A549 (cell line): ENCODE results near the gene KRTAP10-2. TPM values are rescaled to one million over a fixed set of nuclear protein-coding genes. Genes with fewer than 3 reads are reported as not detected.

Source experiments
- ATAC-seq, 2 experiments: fragments of 200-7000 bp in 1 of 2; fragments of >200 bp in 1 of 2; cut with Nextera tagmentation in 1 of 2; cut with Tn5 transposase in 1 of 2; 3 replicates each; pipeline versions ENCODE4 v1.8.0 to v1.9.1; 2018 to 2020; ENCODE audit warnings: mild to moderate bottlenecking in 1 of 2, moderate library complexity in 1 of 2
- CTCF ChIA-PET: fragments of 300-600 bp; sonication (Branson Sonifier 250); formaldehyde crosslinking; extraction: SDS; loops from one replicate; lab custom pipeline; 2021; ENCODE audit warnings: antibody characterized with exemption, inconsistent platforms; lab: Yijun Ruan, JAX
- POLR2A ChIA-PET: fragments of 350-600 bp; formaldehyde crosslinking; extraction: SDS; loops from one replicate; lab custom pipeline; 2021; ENCODE audit warnings: antibody characterized with exemption, inconsistent platforms; lab: Yijun Ruan, JAX
- DNase-seq, 2 experiments: peaks; one replicate each; pipeline versions ENCODE4 v3.0.0 to v3.0.0-alpha.2; 2011 to 2016; ENCODE audit warnings: low read depth in 1 of 2, low spot score in 1 of 2
- FAIRE-seq: peaks from 2 replicates; lab custom pipeline; 2011; peaks lifted over from hg19 to GRCh38; lab: Jason Lieb, UNC
- H3K27ac ChIP-seq, 2 experiments: fragments of >200 bp; sonication (Bioruptor Twin); formaldehyde crosslinking; 3 replicates each; pipeline ENCODE4 v1.5.1; 2016 to 2017
- H3K4me1 ChIP-seq: fragments of >200 bp; sonication (Bioruptor Twin); formaldehyde crosslinking; 3 replicates; pipeline ENCODE4 v1.6.1; 2016
- H3K4me2 ChIP-seq: fragments of >200 bp; sonication (Bioruptor Twin); formaldehyde crosslinking; 3 replicates; pipeline ENCODE4 v1.6.1; 2016
- H3K4me3 ChIP-seq: fragments of >200 bp; sonication (Bioruptor Twin); formaldehyde crosslinking; 3 replicates; pipeline ENCODE4 v1.5.1; 2016
- H3K9me3 ChIP-seq: fragments of >200 bp; sonication (Bioruptor Twin); formaldehyde crosslinking; 3 replicates; pipeline ENCODE4 v1.6.1; 2016
- CHD2 ChIP-seq: fragments of 150-350 bp; IDR thresholded peaks from 2 replicates; pipeline ENCODE4 v1.6.1; 2014; ENCODE audit warnings: low read length; ENCODE audit not compliant: partially characterized antibody
- EHF ChIP-seq: fragments of 250-450 bp; sonication (Bioruptor Pico); IDR thresholded peaks from 2 replicates; pipeline ENCODE4 v1.5.0; 2020; ENCODE audit warnings: mild to moderate bottlenecking
- EHMT2 ChIP-seq: fragments of 200-600 bp; sonication (generic); IDR thresholded peaks from 2 replicates; pipeline ENCODE4 v1.6.1; 2016; ENCODE audit warnings: antibody characterized with exemption, low read depth, mild to moderate bottlenecking, moderate library complexity
- EP300 ChIP-seq, 2 experiments: fragments of >200 bp; sonication (Bioruptor Twin); formaldehyde crosslinking; IDR thresholded peaks; 2 replicates in 1 of 2; 3 replicates in 1 of 2; pipeline ENCODE4 v1.6.1; 2016 to 2017
- FOSB ChIP-seq: fragments of 250-450 bp; sonication (Bioruptor Pico); IDR thresholded peaks from 2 replicates; pipeline ENCODE4 v1.5.0; 2020; ENCODE audit warnings: mild to moderate bottlenecking, moderate library complexity
- FOXS1 ChIP-seq: fragments of 250-450 bp; sonication (Bioruptor Pico); IDR thresholded peaks from 2 replicates; pipeline ENCODE4 v1.5.0; 2020; ENCODE audit warnings: mild to moderate bottlenecking, moderate library complexity
- HEYL ChIP-seq: fragments of 250-450 bp; sonication (Bioruptor Pico); IDR thresholded peaks from 2 replicates; pipeline ENCODE4 v1.8.0; 2021; ENCODE audit warnings: mild to moderate bottlenecking, moderate library complexity
- HOXB5 ChIP-seq: fragments of 250-450 bp; sonication (Bioruptor Pico); IDR thresholded peaks from 2 replicates; pipeline ENCODE4 v1.5.0; 2020; ENCODE audit warnings: mild to moderate bottlenecking, moderate library complexity
- JUN ChIP-seq, 2 experiments: fragments of >200 bp; sonication (Bioruptor Twin); formaldehyde crosslinking; IDR thresholded peaks; 2 replicates in 1 of 2; 3 replicates in 1 of 2; pipeline ENCODE4 v1.6.1; 2016 to 2017
- KDM5A ChIP-seq: fragments of 200-600 bp; sonication (generic); IDR thresholded peaks from 2 replicates; pipeline ENCODE4 v1.6.1; 2016; ENCODE audit warnings: antibody characterized with exemption, mild to moderate bottlenecking
- MAZ ChIP-seq: fragments of 150-350 bp; IDR thresholded peaks from 2 replicates; pipeline ENCODE4 v1.6.1; 2014; ENCODE audit warnings: antibody characterized with exemption, low read depth, low read length, borderline replicate concordance
- PHF8 ChIP-seq: fragments of 200-600 bp; sonication (generic); IDR thresholded peaks from 2 replicates; pipeline ENCODE4 v1.6.1; 2016; ENCODE audit warnings: low read depth, mild to moderate bottlenecking, antibody characterized with exemption, moderate library complexity, borderline replicate concordance
- POLR2A ChIP-seq: IDR thresholded peaks from 2 replicates; pipeline ENCODE4 v1.6.1; 2012; ENCODE audit warnings: mild to moderate bottlenecking, low read length
- RAD21 ChIP-seq, 2 experiments: fragments of >200 bp in 1 of 2; sonication (Bioruptor Twin) in 1 of 2; formaldehyde crosslinking in 1 of 2; IDR thresholded peaks in 1 of 2; conservative IDR thresholded peaks in 1 of 2; 2 replicates in 1 of 2; 3 replicates in 1 of 2; pipeline ENCODE4 v1.6.1; 2012 to 2018; ENCODE audit warnings: inconsistent platforms in 1 of 2
- RARB ChIP-seq: fragments of 250-450 bp; sonication (Bioruptor Pico); IDR thresholded peaks from 2 replicates; pipeline ENCODE4 v1.8.0; 2021; ENCODE audit warnings: mild to moderate bottlenecking, moderate library complexity
- RFX5 ChIP-seq: fragments of 450-650 bp; IDR thresholded peaks from 2 replicates; pipeline ENCODE4 v1.7.1; 2014; ENCODE audit warnings: antibody characterized with exemption, mild to moderate bottlenecking, moderate library complexity
- SMC3 ChIP-seq: fragments of >200 bp; sonication (Bioruptor Twin); formaldehyde crosslinking; IDR thresholded peaks from 3 replicates; pipeline ENCODE4 v1.6.1; 2018; ENCODE audit warnings: inconsistent platforms
- TFCP2L1 ChIP-seq: fragments of 250-450 bp; sonication (Bioruptor Pico); IDR thresholded peaks from 2 replicates; pipeline ENCODE4 v1.5.0; 2021; ENCODE audit warnings: mild to moderate bottlenecking
- ZC3H11A ChIP-seq: fragments of 450-650 bp; IDR thresholded peaks from 2 replicates; pipeline ENCODE4 v1.6.1; 2014; ENCODE audit warnings: antibody characterized with exemption, mild to moderate bottlenecking
- ZFP36 ChIP-seq: fragments of 450-650 bp; IDR thresholded peaks from 2 replicates; pipeline ENCODE4 v1.6.1; 2014; ENCODE audit warnings: borderline replicate concordance; ENCODE audit not compliant: partially characterized antibody
- ZNF302 ChIP-seq: fragments of 250-450 bp; sonication (Bioruptor Pico); IDR thresholded peaks from 2 replicates; pipeline ENCODE4 v1.9.0; 2021; ENCODE audit warnings: inconsistent platforms, mild to moderate bottlenecking, moderate library complexity
- ZSCAN20 ChIP-seq: fragments of 250-450 bp; sonication (Bioruptor Pico); IDR thresholded peaks from 2 replicates; pipeline ENCODE4 v1.8.0; 2022; ENCODE audit warnings: mild to moderate bottlenecking, moderate library complexity
- WGBS: methylation state at CpG from one replicate; pipeline ENCODE4 v1.1.6; 2017; ENCODE audit errors: missing lambda C conversion rate; 5-methylcytosine and 5-hydroxymethylcytosine counted together
- polyA plus RNA-seq, 4 experiments: library from polyadenylated mRNA; depleted of rRNA in 3 of 4; stranded (reverse); fragments of >200 nt; fragmentation: RNase III in 1 of 4; extraction: RNeasy Plus Mini Kit Qiagen cat#74134 plus additional on column Dnase treatment in 1 of 4; gene quantifications; 2 replicates in 3 of 4; 3 replicates in 1 of 4; pipeline ENCODE4 v1.2.3, GENCODE V29; 2011 to 2017
- TF ChIP-seq, protein P1 (sequence below): fragments of 150-350 bp; IDR thresholded peaks from 2 replicates; pipeline ENCODE4 v1.6.1; 2014; ENCODE audit warnings: low read depth, mild to moderate bottlenecking, low read length
- TF ChIP-seq, protein P2 (sequence below): fragments of >200 bp; sonication (Bioruptor Twin); formaldehyde crosslinking; IDR thresholded peaks from 2 replicates; pipeline ENCODE4 v1.6.1; 2016
- TF ChIP-seq, protein P3 (sequence below): fragments of >200 bp; sonication (Bioruptor Twin); formaldehyde crosslinking; IDR thresholded peaks from 3 replicates; pipeline ENCODE4 v1.6.1; 2016
- TF ChIP-seq, protein P4 (sequence below): IDR thresholded peaks from 2 replicates; pipeline ENCODE4 v1.6.1; 2012
- TF ChIP-seq, protein P5 (sequence below): IDR thresholded peaks from 2 replicates; pipeline ENCODE4 v1.6.1; 2012
- TF ChIP-seq, protein P6 (sequence below): IDR thresholded peaks from 2 replicates; pipeline ENCODE4 v1.6.1; 2012; ENCODE audit warnings: low read depth, borderline replicate concordance

Gene KRTAP10-2
- polyA plus RNA-seq, 2 of the 4 experiments (the other 2 are of a cell fraction) = not detected

DNA sequence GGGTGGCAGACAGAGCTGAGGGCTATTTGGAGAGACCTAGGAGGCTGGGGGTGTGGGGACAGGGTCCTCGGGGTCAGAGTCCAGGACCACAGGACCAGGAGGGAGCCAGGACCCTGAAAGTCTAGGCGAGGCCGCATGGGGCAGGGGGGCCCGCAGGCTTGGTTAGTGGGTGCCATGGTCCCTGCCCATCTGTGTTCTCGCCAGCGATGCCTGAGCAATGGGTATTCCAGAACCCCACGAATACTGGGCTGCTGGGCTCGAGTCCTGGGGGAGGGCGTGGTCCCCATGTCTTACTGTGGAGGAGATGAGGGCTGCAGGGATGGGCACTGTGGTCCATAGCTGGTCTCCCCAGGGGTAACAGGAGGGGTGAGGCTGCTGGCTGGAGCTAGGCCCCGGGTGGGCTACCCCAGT is 39.0 kb upstream of the KRTAP10-2 start:
- no peak overlapping the region for H3K4me2 ChIP-seq
- ChIA-PET POLR2A (no interaction called here), CTCF (no interaction called here)
- no peaks in the 10 kb centered on the region for H3K9me3 ChIP-seq
- no peak overlapping the region for H3K27ac ChIP-seq
- H3K4me3 ChIP-seq = no peak overlapping the region
- 63% methylated on average over 5 of the region's 10 CpGs for WGBS
- DNase-seq (no peak), ATAC-seq (no peak), FAIRE-seq (no peak)
- TF ChIP-seq EHMT2 = no peak
- TF ChIP-seq JUN (IDR thresholded peaks at IDR 0.05) = no peak
- no peak for TF ChIP-seq ZNF302
- no peak for TF ChIP-seq ZFP36
- no peak for TF ChIP-seq CHD2
- TF ChIP-seq, protein P1, sequence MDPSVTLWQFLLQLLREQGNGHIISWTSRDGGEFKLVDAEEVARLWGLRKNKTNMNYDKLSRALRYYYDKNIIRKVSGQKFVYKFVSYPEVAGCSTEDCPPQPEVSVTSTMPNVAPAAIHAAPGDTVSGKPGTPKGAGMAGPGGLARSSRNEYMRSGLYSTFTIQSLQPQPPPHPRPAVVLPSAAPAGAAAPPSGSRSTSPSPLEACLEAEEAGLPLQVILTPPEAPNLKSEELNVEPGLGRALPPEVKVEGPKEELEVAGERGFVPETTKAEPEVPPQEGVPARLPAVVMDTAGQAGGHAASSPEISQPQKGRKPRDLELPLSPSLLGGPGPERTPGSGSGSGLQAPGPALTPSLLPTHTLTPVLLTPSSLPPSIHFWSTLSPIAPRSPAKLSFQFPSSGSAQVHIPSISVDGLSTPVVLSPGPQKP = no peak
- no peak for TF ChIP-seq RFX5
- TF ChIP-seq HEYL (CRISPR knock-in tag) = no peak
- no peak for TF ChIP-seq EP300 (IDR thresholded peaks at IDR 0.05)
- no peaks in the 10 kb centered on the region for H3K4me1 ChIP-seq

DNA sequence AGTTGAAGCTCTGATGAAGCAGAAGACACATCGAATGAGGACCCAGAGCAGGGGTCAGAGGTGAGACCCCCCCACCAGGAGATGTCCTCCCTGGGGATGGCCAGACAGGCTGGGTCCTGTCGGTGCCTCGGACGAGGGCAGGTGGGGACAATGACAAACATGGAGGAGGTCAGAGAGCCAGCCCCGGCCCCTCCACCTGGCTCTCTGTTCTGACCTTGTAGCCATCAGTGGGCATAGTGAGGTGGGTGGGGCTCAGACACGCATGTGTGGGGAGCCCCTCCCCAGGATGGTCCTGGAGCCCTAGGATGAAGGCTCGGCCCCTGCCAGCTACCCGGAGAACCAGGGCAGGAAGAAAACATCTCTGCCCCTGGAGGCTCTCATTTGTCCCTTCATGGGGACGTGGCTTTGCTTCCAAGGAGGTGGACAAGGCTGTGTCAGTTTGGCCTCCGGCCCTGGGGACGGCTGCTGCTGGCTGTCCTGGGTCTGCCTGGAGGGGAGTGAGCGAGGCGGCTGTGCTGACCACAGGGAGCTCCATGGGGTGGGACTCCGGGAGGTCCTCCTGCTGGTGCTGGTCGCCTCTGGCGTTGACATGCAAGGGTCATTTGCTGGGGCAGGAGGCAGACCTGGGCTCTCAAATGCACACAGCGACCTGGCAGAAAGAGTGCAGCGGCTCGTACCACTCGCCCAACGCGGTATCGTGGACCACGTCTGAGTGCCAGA is 38.4 kb upstream of the KRTAP10-2 start:
- ATAC-seq = no peak
- Histone ChIP-seq H3K27ac (no peak overlapping the region), H3K4me3 (no peak overlapping the region), H3K9me3 (no peaks in the 10 kb centered on the region), H3K4me1 (no peaks in the 10 kb centered on the region)
- POLR2A ChIA-PET = no interaction called here
- 61% methylated on average over 15 of the region's 24 CpGs for WGBS
- FAIRE-seq = no peak
- CTCF ChIA-PET = no interaction called here
- TF ChIP-seq EP300 (IDR thresholded peaks at IDR 0.05) = no peak
- TF ChIP-seq HOXB5 = no peak
- TF ChIP-seq, protein P2, sequence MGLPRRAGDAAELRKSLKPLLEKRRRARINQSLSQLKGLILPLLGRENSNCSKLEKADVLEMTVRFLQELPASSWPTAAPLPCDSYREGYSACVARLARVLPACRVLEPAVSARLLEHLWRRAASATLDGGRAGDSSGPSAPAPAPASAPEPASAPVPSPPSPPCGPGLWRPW = no peak
- TF ChIP-seq, all 56 proteins: peak for 0
- no peak overlapping the region for H3K4me2 ChIP-seq
- DNase-seq = no peak

DNA sequence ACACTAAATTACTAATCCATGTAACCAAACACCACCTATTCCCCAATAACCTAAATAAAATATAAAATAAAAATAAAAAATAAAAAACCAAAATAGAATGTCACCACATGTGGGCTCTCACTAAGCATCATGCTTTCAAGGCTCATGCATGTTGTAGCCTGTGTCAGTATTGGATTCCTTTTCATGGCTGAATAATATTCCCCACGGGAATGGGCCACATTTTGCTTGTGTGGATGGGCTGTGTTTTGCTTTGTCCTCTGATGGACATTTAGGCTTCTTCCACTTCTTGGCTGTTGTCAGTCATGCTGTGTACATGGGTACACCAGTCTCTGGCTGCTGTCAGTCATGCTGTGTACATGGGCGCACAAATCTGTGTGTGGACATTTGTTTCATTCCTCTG is 37.8 kb upstream of the KRTAP10-2 start:
- Histone ChIP-seq H3K27ac (no peak overlapping the region), H3K4me3 (no peak overlapping the region), H3K9me3 (no peaks in the 10 kb centered on the region), H3K4me2 (no peak overlapping the region), H3K4me1 (no peaks in the 10 kb centered on the region)
- 50% methylated on average over 2 of the region's 2 CpGs for WGBS
- no peak for DNase-seq
- no peak for FAIRE-seq
- CTCF ChIA-PET = no interaction called here
- TF ChIP-seq SMC3 (no peak), KDM5A (no peak), RAD21 (conservative IDR thresholded peaks at IDR 0.05 in 1 of 2, IDR thresholded peaks at IDR 0.05 in 1 of 2) (no peak), HOXB5 (no peak)
- TF ChIP-seq, protein P3, sequence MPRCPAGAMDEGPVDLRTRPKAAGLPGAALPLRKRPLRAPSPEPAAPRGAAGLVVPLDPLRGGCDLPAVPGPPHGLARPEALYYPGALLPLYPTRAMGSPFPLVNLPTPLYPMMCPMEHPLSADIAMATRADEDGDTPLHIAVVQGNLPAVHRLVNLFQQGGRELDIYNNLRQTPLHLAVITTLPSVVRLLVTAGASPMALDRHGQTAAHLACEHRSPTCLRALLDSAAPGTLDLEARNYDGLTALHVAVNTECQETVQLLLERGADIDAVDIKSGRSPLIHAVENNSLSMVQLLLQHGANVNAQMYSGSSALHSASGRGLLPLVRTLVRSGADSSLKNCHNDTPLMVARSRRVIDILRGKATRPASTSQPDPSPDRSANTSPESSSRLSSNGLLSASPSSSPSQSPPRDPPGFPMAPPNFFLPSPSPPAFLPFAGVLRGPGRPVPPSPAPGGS = no peak
- TF ChIP-seq, protein P4, sequence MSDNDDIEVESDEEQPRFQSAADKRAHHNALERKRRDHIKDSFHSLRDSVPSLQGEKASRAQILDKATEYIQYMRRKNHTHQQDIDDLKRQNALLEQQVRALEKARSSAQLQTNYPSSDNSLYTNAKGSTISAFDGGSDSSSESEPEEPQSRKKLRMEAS = no peak
- no peak for ATAC-seq
- POLR2A ChIA-PET = no interaction called here

DNA sequence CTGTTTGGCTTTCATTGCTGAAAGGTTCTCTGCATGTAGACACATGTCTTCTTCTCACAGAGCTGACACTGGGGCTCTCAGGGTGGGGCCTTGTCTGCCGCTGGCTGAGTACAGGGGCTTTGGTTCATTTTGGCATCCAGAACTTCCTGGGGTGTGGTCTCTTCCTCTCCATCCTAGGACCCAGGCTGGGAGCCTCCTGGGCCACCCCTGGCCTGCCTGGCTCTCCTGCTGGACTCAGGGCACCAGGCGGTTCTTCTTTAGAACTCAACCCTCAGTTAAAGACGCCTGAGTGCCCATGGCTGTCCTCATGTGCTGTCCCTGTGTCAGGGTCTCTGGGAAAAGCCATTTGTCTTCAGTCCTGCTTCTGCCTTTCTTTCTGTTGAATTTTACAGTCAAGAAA is 34.6 kb upstream of the KRTAP10-2 start:
- Histone ChIP-seq H3K4me2 (no peak overlapping the region), H3K27ac (no peak overlapping the region), H3K4me1 (no peaks in the 10 kb centered on the region), H3K9me3 (peaks cover 10% of the 10 kb centered on the region; the same call in 2 of the 3 replicates), H3K4me3 (no peak overlapping the region)
- DNase-seq (no peak), FAIRE-seq (no peak), ATAC-seq (no peak)
- ChIA-PET CTCF (no interaction called here), POLR2A (no interaction called here)
- WGBS = 33% methylated on average over 3 of the region's 3 CpGs
- no peak for TF ChIP-seq RFX5
- TF ChIP-seq EHF (CRISPR knock-in tag) = no peak
- TF ChIP-seq POLR2A = no peak
- TF ChIP-seq, protein P5, sequence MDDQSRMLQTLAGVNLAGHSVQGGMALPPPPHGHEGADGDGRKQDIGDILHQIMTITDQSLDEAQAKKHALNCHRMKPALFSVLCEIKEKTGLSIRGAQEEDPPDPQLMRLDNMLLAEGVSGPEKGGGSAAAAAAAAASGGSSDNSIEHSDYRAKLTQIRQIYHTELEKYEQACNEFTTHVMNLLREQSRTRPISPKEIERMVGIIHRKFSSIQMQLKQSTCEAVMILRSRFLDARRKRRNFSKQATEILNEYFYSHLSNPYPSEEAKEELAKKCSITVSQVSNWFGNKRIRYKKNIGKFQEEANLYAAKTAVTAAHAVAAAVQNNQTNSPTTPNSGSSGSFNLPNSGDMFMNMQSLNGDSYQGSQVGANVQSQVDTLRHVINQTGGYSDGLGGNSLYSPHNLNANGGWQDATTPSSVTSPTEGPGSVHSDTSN = no peak
- TF ChIP-seq SMC3 = no peak
- no peak for TF ChIP-seq RARB (CRISPR knock-in tag)
- TF ChIP-seq FOSB (CRISPR knock-in tag) = no peak
- TF ChIP-seq PHF8 = no peak
- TF ChIP-seq FOXS1 (CRISPR knock-in tag) = no peak
- TF ChIP-seq ZNF302 = no peak
- no peak for TF ChIP-seq EHMT2
- no peak for TF ChIP-seq ZC3H11A
- TF ChIP-seq MAZ = no peak
- no peak for TF ChIP-seq TFCP2L1
- no peak for TF ChIP-seq ZSCAN20 (CRISPR knock-in tag)
- TF ChIP-seq, protein P6, sequence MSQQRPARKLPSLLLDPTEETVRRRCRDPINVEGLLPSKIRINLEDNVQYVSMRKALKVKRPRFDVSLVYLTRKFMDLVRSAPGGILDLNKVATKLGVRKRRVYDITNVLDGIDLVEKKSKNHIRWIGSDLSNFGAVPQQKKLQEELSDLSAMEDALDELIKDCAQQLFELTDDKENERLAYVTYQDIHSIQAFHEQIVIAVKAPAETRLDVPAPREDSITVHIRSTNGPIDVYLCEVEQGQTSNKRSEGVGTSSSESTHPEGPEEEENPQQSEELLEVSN = no peak
